Esophagus muscularis mucosa (tissue), 4 donors: ENCODE measurements around the gene SERTAD1. TPM values are rescaled to one million over a fixed set of nuclear protein-coding genes. Genes with fewer than 3 reads are reported as not detected.

Experiments
- DNase-seq: peaks from one replicate; pipeline ENCODE4 v3.0.0-alpha.2; 2017; ENCODE audit errors: extremely low spot score
- H3K27ac ChIP-seq, 4 donors: fragments of 200-600 bp; sonication (generic); replicated peaks in 1 of 4; 1 replicate in 3 of 4; 2 replicates in 1 of 4; pipeline ENCODE4 v1.5.1; 2016 to 2019; ENCODE audit warnings: mild to moderate bottlenecking in 1 of 4
- H3K27me3 ChIP-seq, 4 donors: fragments of 200-600 bp; sonication (generic); one replicate each; pipeline versions ENCODE4 v1.5.1 to v1.6.0; 2016 to 2019
- H3K36me3 ChIP-seq, 4 donors: fragments of 200-600 bp; sonication (generic); one replicate each; pipeline ENCODE4 v1.5.1; 2016 to 2019
- H3K4me1 ChIP-seq, 4 donors: fragments of 200-600 bp; sonication (generic); one replicate each; pipeline ENCODE4 v1.5.1; 2016 to 2019
- H3K4me3 ChIP-seq, 4 donors: fragments of 200-600 bp; sonication (generic); 1 replicate in 2 of 4; 2 replicates in 2 of 4; pipeline ENCODE4 v1.5.1; 2016 to 2019; ENCODE audit warnings: mild to moderate bottlenecking in 4 of 4, moderate library complexity in 1 of 4
- H3K9me3 ChIP-seq, 4 donors: fragments of 200-600 bp; sonication (generic); 1 replicate in 3 of 4; 2 replicates in 1 of 4; pipeline ENCODE4 v1.5.1; 2016 to 2019
- EP300 ChIP-seq: sonication (generic); formaldehyde crosslinking; IDR thresholded peaks from one replicate; pipeline ENCODE4 v1.6.1; 2017; ENCODE audit warnings: antibody characterized with exemption
- POLR2A ChIP-seq: fragments of 450-650 bp; IDR thresholded peaks from one replicate; pipeline ENCODE4 v1.6.1; 2017; ENCODE audit warnings: antibody characterized with exemption, moderate library complexity, mild to moderate bottlenecking, low read depth
- POLR2AphosphoS5 ChIP-seq, 2 donors: sonication (generic); formaldehyde crosslinking; IDR thresholded peaks; one replicate each; pipeline ENCODE4 v1.6.1; 2017; ENCODE audit warnings: antibody characterized with exemption in 2 of 2
- WGBS: methylation state at CpG from one replicate; pipeline ENCODE4 v1.1.5; 2018; 5-methylcytosine and 5-hydroxymethylcytosine counted together
- intact Hi-C: fragments of 100-400 bp; cut with DNase I; formaldehyde crosslinking; loops from one replicate; pipeline ENCODE4 v1.15.1; 2023
- total RNA-seq, 4 donors: library from RNA; depleted of rRNA; stranded (reverse); fragments of >200 nt; gene quantifications; one replicate each; pipeline versions ENCODE4 v1.1.0 to v1.2.1, GENCODE V29; 2016
- TF ChIP-seq, protein P1 (sequence below), 3 experiments: fragments of 200-600 bp in 2 of 3; fragments of 450-650 bp in 1 of 3; sonication (generic) in 2 of 3; IDR thresholded peaks; one replicate each; pipeline ENCODE4 v1.5.1; 2017 to 2019; ENCODE audit warnings: antibody characterized with exemption in 3 of 3, mild to moderate bottlenecking in 2 of 3, moderate library complexity in 1 of 3

Gene SERTAD1, protein sequence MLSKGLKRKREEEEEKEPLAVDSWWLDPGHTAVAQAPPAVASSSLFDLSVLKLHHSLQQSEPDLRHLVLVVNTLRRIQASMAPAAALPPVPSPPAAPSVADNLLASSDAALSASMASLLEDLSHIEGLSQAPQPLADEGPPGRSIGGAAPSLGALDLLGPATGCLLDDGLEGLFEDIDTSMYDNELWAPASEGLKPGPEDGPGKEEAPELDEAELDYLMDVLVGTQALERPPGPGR
- total RNA-seq = 10 to 100 TPM; 13.7 to 73.1 (median 22.5) TPM

DNA sequence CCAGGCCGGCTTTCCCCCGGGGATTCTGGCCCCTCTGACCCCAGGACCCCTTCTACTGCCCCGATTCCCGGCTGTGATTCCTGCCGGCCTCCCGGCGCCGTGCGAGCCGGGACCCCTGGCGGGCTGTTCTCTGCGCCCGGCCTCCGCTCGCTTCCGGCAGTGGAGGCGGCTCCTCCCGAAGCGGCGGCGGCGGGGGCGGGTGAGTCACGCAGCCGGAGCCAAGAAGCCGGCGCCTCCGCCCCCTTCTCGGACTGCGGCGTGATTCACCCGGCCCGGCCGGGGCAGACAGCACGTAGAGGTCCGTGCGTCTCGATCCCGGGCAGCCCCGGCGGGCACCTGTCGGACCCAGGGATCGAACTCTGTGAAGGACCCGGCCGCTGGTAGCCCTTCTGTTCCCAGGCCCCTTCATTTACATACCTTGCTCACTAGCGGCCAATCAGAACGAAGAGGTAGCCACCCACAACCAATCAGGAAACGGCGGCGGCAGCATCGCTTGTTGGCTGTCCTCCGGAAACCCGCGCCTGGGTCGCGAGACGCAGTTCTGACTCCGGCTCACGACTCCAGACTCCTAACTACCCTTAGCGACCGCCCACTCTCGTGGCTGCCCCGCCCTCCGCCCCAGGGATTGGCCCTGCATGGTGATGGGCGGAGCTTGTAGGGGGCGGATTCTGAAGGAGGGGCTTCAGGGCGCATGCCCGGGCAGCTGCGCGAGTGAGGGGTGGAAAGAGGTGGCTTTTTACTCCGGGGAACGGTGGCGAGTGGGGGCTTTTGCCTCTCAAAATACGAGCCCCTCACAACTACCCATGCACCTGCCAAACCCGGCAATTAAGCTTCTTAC is at the start of gene SERTAD1:
SERTAD1 (minus strand) TSS at position 543 of the 838 bp plus-strand sequence. CDS start 2,446 bp downstream, outside the sequence.
- peak; percentile 98 to 100 for TF ChIP-seq POLR2AphosphoS5 (IDR thresholded peaks at IDR 0.05)
- peak; percentile 96 for TF ChIP-seq POLR2A
- TF ChIP-seq EP300 = no peak
- TF ChIP-seq, protein P1, sequence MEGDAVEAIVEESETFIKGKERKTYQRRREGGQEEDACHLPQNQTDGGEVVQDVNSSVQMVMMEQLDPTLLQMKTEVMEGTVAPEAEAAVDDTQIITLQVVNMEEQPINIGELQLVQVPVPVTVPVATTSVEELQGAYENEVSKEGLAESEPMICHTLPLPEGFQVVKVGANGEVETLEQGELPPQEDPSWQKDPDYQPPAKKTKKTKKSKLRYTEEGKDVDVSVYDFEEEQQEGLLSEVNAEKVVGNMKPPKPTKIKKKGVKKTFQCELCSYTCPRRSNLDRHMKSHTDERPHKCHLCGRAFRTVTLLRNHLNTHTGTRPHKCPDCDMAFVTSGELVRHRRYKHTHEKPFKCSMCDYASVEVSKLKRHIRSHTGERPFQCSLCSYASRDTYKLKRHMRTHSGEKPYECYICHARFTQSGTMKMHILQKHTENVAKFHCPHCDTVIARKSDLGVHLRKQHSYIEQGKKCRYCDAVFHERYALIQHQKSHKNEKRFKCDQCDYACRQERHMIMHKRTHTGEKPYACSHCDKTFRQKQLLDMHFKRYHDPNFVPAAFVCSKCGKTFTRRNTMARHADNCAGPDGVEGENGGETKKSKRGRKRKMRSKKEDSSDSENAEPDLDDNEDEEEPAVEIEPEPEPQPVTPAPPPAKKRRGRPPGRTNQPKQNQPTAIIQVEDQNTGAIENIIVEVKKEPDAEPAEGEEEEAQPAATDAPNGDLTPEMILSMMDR (IDR thresholded peaks at IDR 0.05) = peak; percentile 85 to 88 (median 85)
- peak; percentile 100 for DNase-seq
- intact Hi-C loops = no loop called here
- Histone ChIP-seq H3K36me3 (peaks cover 10 to 20% (median 13%) of the 10 kb centered on the region in 4 donors), H3K4me3 (peak within 1 kb of the TSS; percentile 82 to 98 (median 92)), H3K27me3 (no peaks in the 10 kb centered on the region), H3K27ac (peak within 1 kb of the TSS; percentile 99 to 100 (median 100)), H3K4me1 (peaks cover 33 to 47% (median 44%) of the 10 kb centered on the region in 4 donors), H3K9me3 (no peaks in the 10 kb centered on the region)
- WGBS = 0% methylated on average over 1 of the region's 75 CpGs

DNA sequence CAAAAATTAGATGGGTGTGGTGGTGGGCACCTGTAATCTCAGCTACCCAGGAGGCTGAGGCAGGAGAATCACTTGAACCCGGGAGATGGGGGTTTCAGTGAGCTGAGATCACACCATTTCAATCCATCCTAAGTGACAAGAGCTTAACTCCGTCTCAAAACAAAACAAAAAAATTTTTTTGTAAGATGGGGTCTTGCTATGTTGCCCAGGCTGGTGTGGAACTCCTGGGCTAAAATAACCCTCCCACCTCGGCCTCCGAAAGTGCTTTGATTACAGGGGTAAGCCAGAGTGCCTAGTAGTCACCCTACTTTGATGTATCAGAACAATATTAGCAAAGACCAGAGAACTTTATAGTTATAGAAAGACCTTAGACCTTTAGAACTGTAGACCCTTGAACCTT is 48.9 kb upstream of the SERTAD1 start:
- Histone ChIP-seq H3K4me1 (no peaks in the 10 kb centered on the region), H3K9me3 (no peaks in the 10 kb centered on the region), H3K27ac (no peak overlapping the region), H3K4me3 (no peak overlapping the region), H3K27me3 (no peaks in the 10 kb centered on the region), H3K36me3 (peaks cover 0 to 3% (median 0%) of the 10 kb centered on the region in 4 donors)
- intact Hi-C loops = no loop called here
- no peak for DNase-seq
- TF ChIP-seq, protein P1 (IDR thresholded peaks at IDR 0.05) = no peak
- TF ChIP-seq EP300 (no peak), POLR2AphosphoS5 (IDR thresholded peaks at IDR 0.05) (no peak), POLR2A (no peak)
- WGBS = 93% methylated on average over 4 of the region's 4 CpGs

DNA sequence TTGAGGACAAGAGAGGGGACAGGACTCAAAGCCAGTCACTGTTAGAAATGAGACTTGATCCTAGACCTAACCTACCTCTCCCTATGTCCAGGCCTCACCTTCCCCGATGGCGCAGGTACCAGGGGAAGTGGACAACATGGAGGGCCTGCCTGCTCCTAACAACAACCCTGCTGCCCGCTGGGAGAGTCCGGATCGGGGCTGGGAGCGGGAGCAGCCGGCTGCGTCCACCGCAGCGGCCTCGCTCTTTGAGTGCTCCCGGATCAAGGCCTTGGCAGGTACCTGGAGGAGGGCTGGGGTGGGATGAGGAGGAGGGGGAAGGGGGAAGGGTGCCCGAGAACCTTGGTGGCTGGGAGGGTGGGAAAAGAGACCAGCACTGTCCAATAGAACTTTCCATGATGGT is 46.7 kb upstream of the SERTAD1 start:
- WGBS = 92% methylated on average over 13 of the region's 13 CpGs
- Histone ChIP-seq H3K4me3 (no peak overlapping the region), H3K27ac (no peak overlapping the region), H3K27me3 (no peaks in the 10 kb centered on the region), H3K4me1 (peaks cover 0 to 7% (median 4%) of the 10 kb centered on the region in 4 donors), H3K36me3 (no peaks in the 10 kb centered on the region), H3K9me3 (no peaks in the 10 kb centered on the region)
- DNase-seq = no peak
- intact Hi-C loops = no loop called here
- no peak for TF ChIP-seq POLR2A

DNA sequence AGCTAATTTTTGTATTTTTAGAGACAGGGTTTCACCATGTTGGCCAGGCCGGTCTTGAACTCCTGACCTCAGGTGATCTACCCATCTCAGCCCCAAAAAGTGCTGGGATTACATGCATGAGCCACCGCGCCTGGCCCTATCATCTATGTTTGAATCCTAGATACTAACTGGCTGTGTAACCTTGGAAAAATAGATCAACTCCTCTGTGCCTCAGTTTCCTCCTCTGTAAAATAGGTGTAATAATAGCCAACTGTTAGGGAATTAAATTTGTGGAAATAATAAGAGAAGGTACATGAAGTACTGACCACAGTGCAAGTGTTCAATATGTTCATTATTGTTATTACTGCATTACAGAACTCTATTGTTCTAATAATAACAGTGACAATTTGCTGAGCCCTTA is 45.3 kb upstream of the SERTAD1 start:
- Histone ChIP-seq H3K4me3 (no peak overlapping the region), H3K27me3 (no peaks in the 10 kb centered on the region), H3K27ac (no peak overlapping the region), H3K36me3 (no peaks in the 10 kb centered on the region), H3K4me1 (peaks cover 9 to 19% (median 16%) of the 10 kb centered on the region in 4 donors), H3K9me3 (no peaks in the 10 kb centered on the region)
- WGBS = 98% methylated on average over 3 of the region's 3 CpGs
- intact Hi-C loops = no loop called here
- TF ChIP-seq POLR2AphosphoS5 (IDR thresholded peaks at IDR 0.05) = no peak
- TF ChIP-seq, protein P1 (IDR thresholded peaks at IDR 0.05) = no peak
- DNase-seq = no peak

DNA sequence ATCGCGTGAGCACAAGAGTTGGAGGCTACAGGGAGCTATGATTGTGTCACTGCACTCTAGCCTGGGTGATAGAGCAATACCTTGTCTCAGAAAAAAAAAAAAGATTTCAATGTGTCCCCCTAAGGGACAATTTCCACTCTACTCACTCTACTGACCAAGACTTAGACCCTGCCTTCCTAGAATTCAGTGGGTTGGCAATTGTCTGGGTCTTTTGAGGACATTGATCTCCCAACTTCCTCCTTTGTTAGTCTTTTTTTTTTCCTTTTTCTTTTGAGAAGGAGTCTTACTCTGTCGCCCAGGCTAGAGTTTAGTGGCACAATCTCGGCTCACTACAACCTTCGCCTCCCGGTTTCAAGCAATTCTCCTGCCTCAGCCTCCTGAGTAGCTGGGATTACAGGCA is 43.2 kb upstream of the SERTAD1 start:
- 96% methylated on average over 6 of the region's 6 CpGs for WGBS
- Histone ChIP-seq H3K4me1 (peaks cover 21 to 36% (median 31%) of the 10 kb centered on the region in 4 donors), H3K9me3 (no peaks in the 10 kb centered on the region), H3K27me3 (no peaks in the 10 kb centered on the region), H3K27ac (no peak overlapping the region), H3K36me3 (no peaks in the 10 kb centered on the region), H3K4me3 (no peak overlapping the region)
- no peak for DNase-seq
- intact Hi-C loops = no loop called here
- TF ChIP-seq, protein P1 (IDR thresholded peaks at IDR 0.05) = no peak
- TF ChIP-seq EP300 (no peak), POLR2A (no peak), POLR2AphosphoS5 (IDR thresholded peaks at IDR 0.05) (no peak)
